Measurements from ENCODE around the gene SYS1.

DNA sequence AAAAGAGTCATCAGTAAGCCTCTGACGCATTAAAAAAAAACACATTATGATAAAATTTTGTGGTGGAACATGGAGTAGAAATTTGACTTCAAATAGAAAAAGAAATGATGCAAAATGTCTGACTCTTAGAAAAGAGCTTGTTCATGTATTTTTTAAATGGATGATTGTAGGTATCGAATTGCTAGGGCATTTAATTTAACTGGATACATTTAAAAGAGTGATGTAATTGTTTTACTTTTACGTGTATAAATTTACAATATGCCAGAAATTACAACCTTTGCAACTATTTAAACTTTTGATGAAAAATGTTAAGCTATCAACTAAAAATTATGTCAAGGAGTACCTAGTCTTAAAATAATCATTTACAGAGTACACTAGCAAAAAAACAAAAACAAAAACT, 10.2 kb upstream of the SYS1 start:
- no peak for TF ChIP-seq POLR2A (IDR thresholded peaks at IDR 0.05)
- TF ChIP-seq, protein P1, sequence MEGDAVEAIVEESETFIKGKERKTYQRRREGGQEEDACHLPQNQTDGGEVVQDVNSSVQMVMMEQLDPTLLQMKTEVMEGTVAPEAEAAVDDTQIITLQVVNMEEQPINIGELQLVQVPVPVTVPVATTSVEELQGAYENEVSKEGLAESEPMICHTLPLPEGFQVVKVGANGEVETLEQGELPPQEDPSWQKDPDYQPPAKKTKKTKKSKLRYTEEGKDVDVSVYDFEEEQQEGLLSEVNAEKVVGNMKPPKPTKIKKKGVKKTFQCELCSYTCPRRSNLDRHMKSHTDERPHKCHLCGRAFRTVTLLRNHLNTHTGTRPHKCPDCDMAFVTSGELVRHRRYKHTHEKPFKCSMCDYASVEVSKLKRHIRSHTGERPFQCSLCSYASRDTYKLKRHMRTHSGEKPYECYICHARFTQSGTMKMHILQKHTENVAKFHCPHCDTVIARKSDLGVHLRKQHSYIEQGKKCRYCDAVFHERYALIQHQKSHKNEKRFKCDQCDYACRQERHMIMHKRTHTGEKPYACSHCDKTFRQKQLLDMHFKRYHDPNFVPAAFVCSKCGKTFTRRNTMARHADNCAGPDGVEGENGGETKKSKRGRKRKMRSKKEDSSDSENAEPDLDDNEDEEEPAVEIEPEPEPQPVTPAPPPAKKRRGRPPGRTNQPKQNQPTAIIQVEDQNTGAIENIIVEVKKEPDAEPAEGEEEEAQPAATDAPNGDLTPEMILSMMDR (IDR thresholded peaks at IDR 0.05), result no peak
- no peak for TF ChIP-seq POLR2AphosphoS5 (IDR thresholded peaks at IDR 0.05)

All from breast epithelium (tissue), 3 donors.